CD4-positive, CD25-positive, alpha-beta regulatory T cell (primary cell): ENCODE results near the gene NUDT13. TPM values are rescaled to one million over a fixed set of nuclear protein-coding genes. Genes with fewer than 3 reads are reported as not detected.

Source experiments
- ATAC-seq, 2 donors: fragments of 150-1000 bp; cut with Tn5 transposase; one replicate each; pipeline ENCODE4 v1.10.0; 2021; ENCODE audit warnings: low read depth in 2 of 2, moderate number of reproducible peaks in 2 of 2, moderate library complexity in 1 of 2
- DNase-seq, 3 donors: peaks; one replicate each; pipeline versions ENCODE4 v3.0.0 to v3.0.0-alpha.2; 2012 to 2022; ENCODE audit warnings: mixed read lengths in 1 of 3
- H3K27ac ChIP-seq: one replicate; pipeline ENCODE4 v1.7.0; 2013; ENCODE audit warnings: mild to moderate bottlenecking, low read length; ENCODE audit not compliant: insufficient read depth, poor library complexity, severe bottlenecking
- H3K27me3 ChIP-seq: one replicate; pipeline ENCODE4 v1.7.0; 2013; ENCODE audit warnings: low read length; ENCODE audit not compliant: control insufficient read depth, insufficient read depth
- H3K36me3 ChIP-seq: one replicate; pipeline ENCODE4 v1.7.0; 2013; ENCODE audit warnings: mild to moderate bottlenecking, low read length, moderate library complexity; ENCODE audit not compliant: control insufficient read depth, insufficient read depth
- H3K4me1 ChIP-seq: 2 replicates; pipeline ENCODE4 v1.7.0; 2013; ENCODE audit warnings: mild to moderate bottlenecking, low read length; ENCODE audit not compliant: insufficient read depth, control insufficient read depth, poor library complexity, severe bottlenecking
- H3K4me3 ChIP-seq: one replicate; pipeline ENCODE4 v1.7.0; 2013; ENCODE audit warnings: low read depth, mild to moderate bottlenecking, low read length, moderate library complexity
- H3K9me3 ChIP-seq, 2 experiments: 1 replicate in 1 of 2; 2 replicates in 1 of 2; pipeline ENCODE4 v1.7.0; 2013; ENCODE audit warnings: low read length in 2 of 2, mild to moderate bottlenecking in 1 of 2, moderate library complexity in 1 of 2; ENCODE audit not compliant: control insufficient read depth in 2 of 2
- H3K27ac Mint-ChIP-seq, 3 donors: one replicate each; pipeline ENCODE4 v1.8.0; 2020 to 2022; ENCODE audit warnings: mild to moderate bottlenecking in 3 of 3, mixed read lengths in 3 of 3, moderate library complexity in 2 of 3
- H3K27me3 Mint-ChIP-seq: one replicate; pipeline ENCODE4 v1.8.0; 2022; ENCODE audit warnings: mild to moderate bottlenecking, mixed read lengths
- H3K36me3 Mint-ChIP-seq: one replicate; pipeline ENCODE4 v1.8.0; 2020; ENCODE audit warnings: mixed read lengths
- H3K4me1 Mint-ChIP-seq, 4 donors: one replicate each; pipeline ENCODE4 v1.8.0; 2020 to 2022; ENCODE audit warnings: mixed read lengths in 4 of 4, mild to moderate bottlenecking in 1 of 4
- H3K4me3 Mint-ChIP-seq, 4 donors: one replicate each; pipeline ENCODE4 v1.8.0; 2020 to 2022; ENCODE audit warnings: mild to moderate bottlenecking in 4 of 4, mixed read lengths in 4 of 4, moderate library complexity in 3 of 4
- H3K9me3 Mint-ChIP-seq, 7 donors: one replicate each; pipeline ENCODE4 v1.8.0; 2020 to 2022; ENCODE audit warnings: mixed read lengths in 7 of 7, mild to moderate bottlenecking in 3 of 7, moderate library complexity in 2 of 7
- polyA plus RNA-seq, 4 donors: library from polyadenylated mRNA; unstranded; fragments of 300-500 nt; fragmentation: Illumina TruSeq; gene quantifications; one replicate each; pipeline ENCODE4 v1.2.3, GENCODE V29; 2021
- total RNA-seq: library from RNA; stranded (reverse); gene quantifications from one replicate; pipeline ENCODE4 v1.2.3, GENCODE V29; 2022

NUDT13 gene
- total and polyA plus RNA-seq, 5 donors from 2014 or later = 0.49 to 1.8 (median 0.72) TPM

GRCh38 chr10:73152009-73152408 lies 41.8 kb downstream of the NUDT13 start:
- H3K27ac ChIP-seq = no peak overlapping the region
- Mint-ChIP-seq H3K36me3 (peaks cover 40% of the 10 kb centered on the region), H3K4me3 (no peak overlapping the region), H3K27ac (no peak overlapping the region), H3K9me3 (peaks cover 0 to 2% (median 0%) of the 10 kb centered on the region in 7 donors), H3K4me1 (peaks cover 0 to 6% (median 5%) of the 10 kb centered on the region in 4 donors), H3K27me3 (no peaks in the 10 kb centered on the region)
- peaks cover 70% of the 10 kb centered on the region for H3K36me3 ChIP-seq
- DNase-seq = no peak
- no peak overlapping the region for H3K4me3 ChIP-seq
- no peaks in the 10 kb centered on the region for H3K4me1 ChIP-seq
- H3K27me3 ChIP-seq = no peaks in the 10 kb centered on the region
- H3K9me3 ChIP-seq = no peaks in the 10 kb centered on the region
- no peak for ATAC-seq

GRCh38 chr10:73156054-73156453 lies 45.8 kb downstream of the NUDT13 start:
- Histone ChIP-seq H3K27me3 (no peaks in the 10 kb centered on the region), H3K4me3 (no peak overlapping the region), H3K9me3 (no peaks in the 10 kb centered on the region), H3K36me3 (peaks cover 50% of the 10 kb centered on the region), H3K4me1 (peaks cover 4% of the 10 kb centered on the region), H3K27ac (no peak overlapping the region)
- H3K4me1 Mint-ChIP-seq = peaks cover 12 to 17% (median 13%) of the 10 kb centered on the region in 4 donors
- no peak for ATAC-seq
- peak overlapping the region in 1 of 3 donors; percentile 31 for H3K27ac Mint-ChIP-seq
- H3K4me3 Mint-ChIP-seq = no peak overlapping the region
- H3K9me3 Mint-ChIP-seq = no peaks in the 10 kb centered on the region
- DNase-seq = no peak
- peaks cover 30% of the 10 kb centered on the region for H3K36me3 Mint-ChIP-seq
- no peaks in the 10 kb centered on the region for H3K27me3 Mint-ChIP-seq

- H3K36me3 Mint-ChIP-seq = peaks cover 28% of the 10 kb centered on the region
- H3K27ac ChIP-seq = peak overlapping the region; percentile 63
- no peak overlapping the region for H3K27ac Mint-ChIP-seq
Measured at GRCh38 chr10:73159038-73159648, 48.9 kb downstream of the NUDT13 start.

GRCh38 chr10:73161079-73161478 lies 50.8 kb downstream of the NUDT13 start:
- Histone ChIP-seq H3K4me3 (no peak overlapping the region), H3K4me1 (peaks cover 16% of the 10 kb centered on the region), H3K36me3 (peaks cover 41% of the 10 kb centered on the region), H3K9me3 (no peaks in the 10 kb centered on the region), H3K27me3 (no peaks in the 10 kb centered on the region), H3K27ac (no peak overlapping the region)
- peaks cover 27 to 52% (median 45%) of the 10 kb centered on the region in 4 donors for H3K4me1 Mint-ChIP-seq
- H3K36me3 Mint-ChIP-seq = peaks cover 29% of the 10 kb centered on the region
- H3K4me3 Mint-ChIP-seq = peak overlapping the region in 1 of 4 donors; percentile 46
- H3K27ac Mint-ChIP-seq = peak overlapping the region; percentile 20 to 92 (median 52)
- H3K27me3 Mint-ChIP-seq = no peaks in the 10 kb centered on the region
- H3K9me3 Mint-ChIP-seq = no peaks in the 10 kb centered on the region
- DNase-seq (no peak), ATAC-seq (no peak)

More at GRCh38 chr10:73159038-73159648, 48.9 kb downstream of the NUDT13 start:
- Histone ChIP-seq H3K4me3 (no peak overlapping the region), H3K27me3 (no peaks in the 10 kb centered on the region), H3K9me3 (no peaks in the 10 kb centered on the region), H3K4me1 (peaks cover 9% of the 10 kb centered on the region), H3K36me3 (peaks cover 50% of the 10 kb centered on the region)
- H3K4me1 Mint-ChIP-seq = peaks cover 23 to 43% (median 38%) of the 10 kb centered on the region in 4 donors
- DNase-seq (peak; percentile 39 to 62 (median 61)), ATAC-seq (peak in 1 of 2 donors; percentile 73)
- no peaks in the 10 kb centered on the region for H3K27me3 Mint-ChIP-seq
- H3K4me3 Mint-ChIP-seq = no peak overlapping the region
- H3K9me3 Mint-ChIP-seq = no peaks in the 10 kb centered on the region

GRCh38 chr10:73161662-73162061 lies 51.4 kb downstream of the NUDT13 start:
- H3K36me3 ChIP-seq = peaks cover 36% of the 10 kb centered on the region
- H3K4me1 Mint-ChIP-seq = peaks cover 29 to 58% (median 51%) of the 10 kb centered on the region in 4 donors
- peak overlapping the region; percentile 42 for H3K4me3 ChIP-seq
- H3K9me3 ChIP-seq = no peaks in the 10 kb centered on the region
- peak overlapping the region in 2 of 4 donors; percentile 4 to 83 for H3K4me3 Mint-ChIP-seq
- no peaks in the 10 kb centered on the region for H3K9me3 Mint-ChIP-seq
- no peak for ATAC-seq
- H3K27me3 ChIP-seq = no peaks in the 10 kb centered on the region
- DNase-seq = no peak
- peaks cover 27% of the 10 kb centered on the region for H3K36me3 Mint-ChIP-seq
- peak overlapping the region; percentile 1 to 8 (median 1) for H3K27ac Mint-ChIP-seq
- H3K27ac ChIP-seq = no peak overlapping the region
- H3K27me3 Mint-ChIP-seq = no peaks in the 10 kb centered on the region
- peaks cover 22% of the 10 kb centered on the region for H3K4me1 ChIP-seq

GRCh38 chr10:73163096-73163495 lies 52.8 kb downstream of the NUDT13 start:
- ATAC-seq = no peak
- peaks cover 34% of the 10 kb centered on the region for H3K4me1 ChIP-seq
- H3K4me3 ChIP-seq = peak overlapping the region; percentile 2
- no peaks in the 10 kb centered on the region for H3K9me3 ChIP-seq
- no peak for DNase-seq
- peaks cover 25% of the 10 kb centered on the region for H3K36me3 Mint-ChIP-seq
- peak overlapping the region in 2 of 4 donors; percentile 2 to 81 for H3K4me3 Mint-ChIP-seq
- H3K27ac Mint-ChIP-seq = no peak overlapping the region
- no peak overlapping the region for H3K27ac ChIP-seq
- no peaks in the 10 kb centered on the region for H3K9me3 Mint-ChIP-seq
- H3K36me3 ChIP-seq = peaks cover 32% of the 10 kb centered on the region
- H3K27me3 Mint-ChIP-seq = no peaks in the 10 kb centered on the region
- H3K27me3 ChIP-seq = no peaks in the 10 kb centered on the region
- H3K4me1 Mint-ChIP-seq = peaks cover 42 to 72% (median 62%) of the 10 kb centered on the region in 4 donors

GRCh38 chr10:73166972-73167371 lies 56.7 kb downstream of the NUDT13 start:
- Histone ChIP-seq H3K27me3 (no peaks in the 10 kb centered on the region), H3K27ac (peak overlapping the region; percentile 96), H3K9me3 (no peaks in the 10 kb centered on the region), H3K4me3 (peak overlapping the region; percentile 100), H3K4me1 (peaks cover 39% of the 10 kb centered on the region), H3K36me3 (peaks cover 20% of the 10 kb centered on the region)
- Mint-ChIP-seq H3K36me3 (peaks cover 8% of the 10 kb centered on the region), H3K27me3 (no peaks in the 10 kb centered on the region), H3K9me3 (no peaks in the 10 kb centered on the region), H3K4me3 (peak overlapping the region; percentile 97 to 100 (median 100)), H3K4me1 (peaks cover 29 to 55% (median 44%) of the 10 kb centered on the region in 4 donors), H3K27ac (peak overlapping the region; percentile 50 to 100 (median 100))
- DNase-seq (no peak), ATAC-seq (no peak)

GRCh38 chr10:73167458-73167782 lies 57.2 kb downstream of the NUDT13 start:
- DNase-seq (peak in 1 of 3 donors; percentile 13), ATAC-seq (no peak)
- Histone ChIP-seq H3K9me3 (no peaks in the 10 kb centered on the region), H3K27ac (peak overlapping the region; percentile 96), H3K27me3 (no peaks in the 10 kb centered on the region), H3K36me3 (peaks cover 15% of the 10 kb centered on the region), H3K4me1 (peaks cover 39% of the 10 kb centered on the region), H3K4me3 (peak overlapping the region; percentile 100)
- Mint-ChIP-seq H3K4me3 (peak overlapping the region; percentile 97 to 100 (median 100)), H3K27me3 (no peaks in the 10 kb centered on the region), H3K9me3 (no peaks in the 10 kb centered on the region), H3K36me3 (peaks cover 4% of the 10 kb centered on the region), H3K4me1 (peaks cover 28 to 55% (median 41%) of the 10 kb centered on the region in 4 donors), H3K27ac (peak overlapping the region; percentile 96 to 100 (median 100))
